ENCODE results near the gene ARHGAP20.

Gene ARHGAP20

DNA sequence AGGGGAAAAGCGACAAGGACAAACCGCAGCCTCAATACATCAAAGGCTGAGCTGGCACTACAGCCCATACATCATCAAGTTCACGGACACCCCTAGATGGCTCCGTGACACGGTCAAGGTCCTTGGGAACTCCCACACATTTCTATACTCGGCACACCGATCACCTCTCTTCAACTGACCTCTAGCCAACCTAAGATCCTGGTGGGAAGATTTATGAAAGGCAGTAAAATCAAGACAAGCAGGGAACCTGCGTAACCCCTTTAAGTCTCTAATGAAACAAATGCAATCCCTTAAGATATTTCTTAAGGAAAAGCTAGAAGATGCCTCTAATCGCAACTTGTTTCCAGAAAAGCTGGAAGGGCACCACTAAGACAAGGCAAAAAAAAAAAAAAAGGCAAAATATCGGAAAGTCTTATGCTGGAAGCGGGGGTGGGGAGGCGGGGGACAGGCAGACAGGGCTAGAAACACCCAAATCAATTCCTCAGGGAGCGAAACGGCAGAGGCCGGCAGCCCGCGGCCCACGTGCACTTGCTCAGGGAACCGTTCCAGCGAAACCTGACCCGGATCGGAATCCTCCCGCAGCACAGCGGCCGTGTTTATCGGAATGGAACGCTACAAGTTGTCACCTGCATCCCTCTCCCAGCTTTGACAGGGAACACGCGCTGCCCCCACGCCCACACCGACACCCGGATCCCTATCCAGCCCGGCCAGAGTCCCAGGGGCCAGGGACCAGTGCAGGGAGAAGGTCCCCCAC is 1.4 kb downstream of the ARHGAP20 start:
- no peak for FAIRE-seq
- TF ChIP-seq CTCF (IDR thresholded peaks at IDR 0.05; ENCODE audit: insufficient read depth, missing control alignments): no peak
- peak; percentile 14 for DNase-seq (ENCODE audit: insufficient read length, low spot score)

DNA sequence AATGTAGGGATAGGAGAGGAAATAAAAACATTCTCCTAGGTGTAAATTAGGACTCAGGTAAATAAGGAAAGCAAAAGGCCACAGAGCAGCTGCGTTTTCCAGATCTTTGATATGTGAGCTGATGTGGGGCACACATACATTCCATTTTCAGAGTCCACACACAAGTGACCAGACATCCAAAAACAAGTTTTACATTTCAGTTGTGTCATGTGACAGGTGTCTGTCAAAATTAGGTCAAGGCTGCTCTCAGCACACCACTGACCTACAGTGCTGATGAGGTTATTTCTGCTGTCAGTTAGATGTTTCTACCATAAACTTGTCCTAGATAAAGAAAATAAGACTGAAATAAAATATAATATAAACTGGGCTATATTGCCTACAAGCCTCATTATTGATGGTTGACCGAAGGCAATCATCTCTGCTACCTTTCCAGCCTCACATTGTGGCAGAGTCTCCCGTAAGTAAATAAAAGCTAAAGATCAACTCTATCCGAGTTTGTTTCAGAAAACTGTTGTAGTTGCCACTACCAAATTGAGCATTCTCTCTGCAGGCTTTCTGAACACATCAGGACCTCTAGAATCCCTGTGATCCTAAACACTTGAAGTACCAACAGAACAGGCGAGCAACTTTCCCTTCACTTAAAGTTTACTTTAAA is 7.9 kb downstream of the ARHGAP20 start:
- FAIRE-seq (no peak), DNase-seq (ENCODE audit: insufficient read length, low spot score) (no peak)
- no peak for TF ChIP-seq CTCF (IDR thresholded peaks at IDR 0.05; ENCODE audit: insufficient read depth, missing control alignments)

DNA sequence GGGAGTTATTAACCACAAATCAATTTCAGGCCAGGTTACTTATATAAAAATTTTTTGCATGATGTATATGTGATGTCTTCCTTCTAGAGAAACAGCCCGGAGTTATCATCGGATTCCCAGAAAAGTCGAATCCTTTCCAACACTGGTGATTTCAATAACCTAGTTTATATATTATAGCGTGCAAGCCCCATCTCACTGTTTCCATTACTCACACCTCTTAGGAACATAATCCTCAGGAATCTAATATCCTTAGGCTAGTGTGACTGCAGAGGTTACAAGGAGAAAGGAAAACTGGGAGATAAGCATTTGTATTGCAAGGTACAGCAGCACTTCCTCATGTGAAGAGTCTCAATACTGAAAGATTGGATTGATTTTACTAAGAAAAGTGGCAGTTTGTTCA is 20.3 kb downstream of the ARHGAP20 start:
- no peak for TF ChIP-seq CTCF (IDR thresholded peaks at IDR 0.05; ENCODE audit: insufficient read depth, missing control alignments)
- peak; percentile 41 for FAIRE-seq
- no peak for DNase-seq (ENCODE audit: insufficient read length, low spot score)

DNA sequence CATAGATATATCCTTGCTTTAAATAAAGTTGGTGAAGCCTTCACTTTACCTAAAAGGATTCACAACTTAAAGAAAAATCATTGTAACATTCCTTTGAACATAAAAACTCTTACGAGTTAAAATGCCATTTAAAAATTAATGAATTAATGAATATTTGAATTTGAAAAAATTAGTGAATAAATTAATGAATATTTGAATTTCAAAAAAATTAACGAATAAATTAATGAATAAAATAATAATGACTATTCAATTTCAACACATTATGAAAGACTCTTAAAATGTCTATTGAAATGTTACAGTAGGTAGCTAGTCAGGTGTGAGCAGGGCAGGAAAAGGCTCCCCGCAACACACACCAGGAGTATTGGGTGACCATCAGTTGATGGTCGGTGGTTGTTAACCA is 22.9 kb downstream of the ARHGAP20 start:
- FAIRE-seq (no peak), DNase-seq (ENCODE audit: insufficient read length, low spot score) (no peak)
- no peak for TF ChIP-seq CTCF (IDR thresholded peaks at IDR 0.05; ENCODE audit: insufficient read depth, missing control alignments)

GRCh38 chr11:110679323-110679975 is 32.8 kb downstream of the ARHGAP20 start:
- TF ChIP-seq CTCF (IDR thresholded peaks at IDR 0.05; ENCODE audit: insufficient read depth, missing control alignments): no peak
- FAIRE-seq (no peak), DNase-seq (ENCODE audit: insufficient read length, low spot score) (no peak)

DNA sequence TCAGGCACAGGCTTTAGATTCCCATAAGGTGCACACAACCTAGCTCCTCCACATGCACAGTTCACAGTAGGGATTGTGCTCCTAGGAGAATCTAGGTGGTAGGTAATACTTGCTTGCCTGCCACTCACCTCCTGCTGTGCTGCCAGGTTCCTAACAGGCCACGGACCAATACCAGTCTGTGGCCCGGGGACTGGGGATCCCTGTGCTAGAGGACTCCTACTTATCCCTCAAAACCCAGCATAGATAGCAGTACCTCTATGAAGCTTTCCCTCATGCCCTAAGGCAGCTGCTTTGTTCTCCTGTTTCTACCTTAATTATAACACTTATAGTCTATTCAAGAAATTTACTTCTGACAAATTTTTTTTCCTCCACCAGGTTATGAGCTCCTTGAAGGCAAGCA is 36.7 kb downstream of the ARHGAP20 start:
- no peak for FAIRE-seq
- no peak for TF ChIP-seq CTCF (IDR thresholded peaks at IDR 0.05; ENCODE audit: insufficient read depth, missing control alignments)
- no peak for DNase-seq (ENCODE audit: insufficient read length, low spot score)

All from D721Med (cell line).